ENCODE measurements around the gene TRAPPC3L. TPM values are rescaled to one million over a fixed set of nuclear protein-coding genes. Genes with fewer than 3 reads are reported as not detected.

The TRAPPC3L gene
- total RNA-seq, 1 donor from 2014 or later = 0.22 TPM

DNA sequence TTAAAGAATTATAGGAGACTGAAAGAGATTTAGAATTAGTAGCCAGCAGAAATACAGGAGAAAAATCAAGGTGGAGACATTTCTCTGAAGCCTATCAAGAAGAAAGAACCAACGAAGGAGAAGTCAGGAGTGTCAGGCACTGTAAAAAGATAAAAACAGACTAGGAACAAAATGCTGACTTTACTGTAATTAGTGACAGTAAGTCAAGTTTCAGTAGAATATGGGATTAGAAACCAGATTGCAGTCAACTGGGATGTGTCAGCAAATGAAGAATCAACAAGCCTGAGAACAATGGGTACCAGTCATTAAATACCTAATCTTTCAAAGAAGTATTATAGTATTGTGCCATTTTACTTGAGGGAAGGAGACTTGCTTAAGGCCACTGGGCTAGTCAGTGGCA, 62.7 kb downstream of the TRAPPC3L start:
- DNase-seq (ENCODE audit: low spot score) = no peak
- no peak for ATAC-seq
- intact Hi-C loops (cut with DNase I) = no loop called here

DNA sequence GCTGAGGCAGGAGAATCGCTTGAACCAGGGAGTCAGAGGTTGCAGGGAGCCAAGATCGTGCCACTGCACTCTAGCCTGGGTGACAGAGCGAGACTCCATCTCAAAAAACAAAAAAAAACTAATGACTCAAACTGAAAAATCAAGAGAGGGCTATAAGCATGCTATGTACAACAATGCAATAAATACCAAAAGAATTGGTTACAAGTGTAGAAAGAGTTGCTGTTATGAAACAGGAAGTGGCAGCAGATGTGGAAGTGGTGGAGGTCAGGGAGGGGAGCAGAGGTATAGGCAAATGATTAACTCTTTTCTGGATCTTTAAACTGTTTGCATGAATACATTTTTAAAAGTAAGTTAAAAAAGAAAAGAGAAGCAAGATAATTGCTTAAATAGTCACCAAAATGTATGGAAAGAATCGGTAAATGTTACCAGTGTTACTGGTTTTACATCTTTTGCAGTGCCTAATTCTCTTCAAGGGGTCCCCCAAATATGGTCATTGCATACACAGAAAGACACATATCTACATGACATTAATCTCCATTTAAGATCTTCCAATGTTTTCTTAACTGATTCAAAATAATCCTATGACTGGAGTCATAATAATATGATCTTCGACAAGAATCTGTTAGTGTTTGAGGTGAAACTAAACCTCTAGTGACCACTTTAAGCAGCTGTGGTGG, 69.3 kb downstream of the TRAPPC3L start:
- intact Hi-C loops (cut with DNase I) = no loop called here
- DNase-seq (ENCODE audit: low spot score) = no peak
- peak; percentile 62 for ATAC-seq

DNA sequence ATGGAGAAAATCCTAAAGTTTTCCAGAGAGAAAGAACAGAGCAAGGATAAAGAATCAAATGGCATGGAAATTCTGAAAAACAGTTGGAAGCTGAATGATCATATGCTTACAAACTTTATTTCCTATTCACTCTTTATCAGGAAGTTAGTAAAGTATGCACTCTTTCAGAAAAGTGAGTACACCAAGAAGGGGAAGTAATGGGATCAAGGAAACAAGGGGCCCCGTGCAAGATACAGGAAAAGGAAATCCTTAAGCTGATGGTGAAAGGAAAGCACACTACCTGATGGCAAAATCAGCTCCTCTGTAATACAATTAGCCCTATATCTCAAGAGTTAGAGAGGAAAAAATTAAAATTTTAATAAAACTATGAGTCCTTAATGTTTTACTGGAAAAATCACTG, 70.3 kb downstream of the TRAPPC3L start:
- DNase-seq (ENCODE audit: low spot score) (no peak), ATAC-seq (no peak)
- intact Hi-C loops (cut with DNase I) = no loop called here

GRCh38 chr6:116472706-116473105, 72.8 kb downstream of the TRAPPC3L start:
- DNase-seq (ENCODE audit: low spot score) = no peak
- intact Hi-C loops (cut with DNase I) = no loop called here
- ATAC-seq = no peak

GRCh38 chr6:116471531-116471930, 74.0 kb downstream of the TRAPPC3L start:
- DNase-seq (ENCODE audit: low spot score) (no peak), ATAC-seq (no peak)
- intact Hi-C loops (cut with DNase I) = no loop called here

- ATAC-seq (no peak), DNase-seq (ENCODE audit: low spot score) (no peak)
- intact Hi-C loops (cut with DNase I) = no loop called here
These were observed 77.2 kb downstream of the TRAPPC3L start for GRCh38 chr6:116468293-116468692.

DNA sequence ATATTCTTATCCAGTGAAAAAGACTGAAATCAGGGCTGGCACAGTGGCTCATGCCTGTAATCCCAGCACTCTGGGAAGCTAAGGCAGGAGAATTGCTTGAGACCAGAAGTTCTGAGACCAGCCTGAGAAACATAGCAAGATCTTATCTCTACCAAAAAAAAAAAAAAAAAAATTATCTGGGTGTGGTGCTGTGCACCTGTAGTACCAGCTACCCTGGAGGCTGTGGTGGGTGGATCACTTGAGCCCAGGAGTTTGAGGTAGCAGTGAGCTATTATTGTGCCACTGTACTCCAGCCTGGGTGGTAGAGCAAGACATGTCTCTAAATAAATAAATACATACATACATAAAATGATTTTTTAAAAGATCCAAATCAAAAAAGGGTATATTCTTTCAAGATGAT, 78.0 kb downstream of the TRAPPC3L start:
- DNase-seq (ENCODE audit: low spot score) (no peak), ATAC-seq (no peak)
- intact Hi-C loops (cut with DNase I) = no loop called here

GRCh38 chr6:116467096-116467495, 78.4 kb downstream of the TRAPPC3L start:
- ATAC-seq (no peak), DNase-seq (ENCODE audit: low spot score) (no peak)
- intact Hi-C loops (cut with DNase I) = no loop called here

DNA sequence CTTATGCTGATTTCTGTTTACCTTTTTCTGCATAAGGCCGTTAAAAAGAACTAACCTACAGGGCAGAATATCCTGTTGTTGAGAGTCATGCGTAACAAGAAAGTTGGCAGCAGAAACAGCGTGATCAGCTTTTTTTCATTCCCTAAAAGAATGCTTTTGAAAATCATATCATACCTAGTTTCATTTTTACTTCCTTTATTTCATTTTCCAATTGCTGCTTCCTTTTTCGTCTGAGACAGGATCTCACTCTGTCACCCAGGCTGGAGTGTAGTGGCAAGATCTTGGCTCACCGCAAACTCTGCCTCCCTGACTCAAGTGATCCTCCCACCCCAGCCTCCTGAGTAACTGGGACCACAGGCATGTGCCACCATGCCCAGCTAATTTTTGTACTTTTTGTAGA, 80.2 kb downstream of the TRAPPC3L start:
- DNase-seq (ENCODE audit: low spot score) = no peak
- intact Hi-C loops (cut with DNase I) = no loop called here
- peak; percentile 35 for ATAC-seq

DNA sequence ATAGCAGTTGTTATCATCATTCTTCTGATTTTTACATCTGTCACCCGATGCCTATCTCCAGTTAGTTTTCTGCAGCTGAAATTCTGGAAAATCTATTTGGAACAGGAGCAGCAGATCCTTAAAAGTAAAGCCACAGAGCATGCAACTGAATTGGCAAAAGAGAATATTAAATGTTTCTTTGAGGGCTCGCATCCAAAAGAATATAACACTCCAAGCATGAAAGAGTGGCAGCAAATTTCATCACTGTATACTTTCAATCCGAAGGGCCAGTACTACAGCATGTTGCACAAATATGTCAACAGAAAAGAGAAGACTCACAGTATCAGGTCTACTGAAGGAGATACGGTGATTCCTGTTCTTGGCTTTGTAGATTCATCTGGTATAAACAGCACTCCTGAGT, 82.2 kb downstream of the TRAPPC3L start:
- ATAC-seq (no peak), DNase-seq (ENCODE audit: low spot score) (no peak)
- intact Hi-C loops (cut with DNase I) = no loop called here

DNA sequence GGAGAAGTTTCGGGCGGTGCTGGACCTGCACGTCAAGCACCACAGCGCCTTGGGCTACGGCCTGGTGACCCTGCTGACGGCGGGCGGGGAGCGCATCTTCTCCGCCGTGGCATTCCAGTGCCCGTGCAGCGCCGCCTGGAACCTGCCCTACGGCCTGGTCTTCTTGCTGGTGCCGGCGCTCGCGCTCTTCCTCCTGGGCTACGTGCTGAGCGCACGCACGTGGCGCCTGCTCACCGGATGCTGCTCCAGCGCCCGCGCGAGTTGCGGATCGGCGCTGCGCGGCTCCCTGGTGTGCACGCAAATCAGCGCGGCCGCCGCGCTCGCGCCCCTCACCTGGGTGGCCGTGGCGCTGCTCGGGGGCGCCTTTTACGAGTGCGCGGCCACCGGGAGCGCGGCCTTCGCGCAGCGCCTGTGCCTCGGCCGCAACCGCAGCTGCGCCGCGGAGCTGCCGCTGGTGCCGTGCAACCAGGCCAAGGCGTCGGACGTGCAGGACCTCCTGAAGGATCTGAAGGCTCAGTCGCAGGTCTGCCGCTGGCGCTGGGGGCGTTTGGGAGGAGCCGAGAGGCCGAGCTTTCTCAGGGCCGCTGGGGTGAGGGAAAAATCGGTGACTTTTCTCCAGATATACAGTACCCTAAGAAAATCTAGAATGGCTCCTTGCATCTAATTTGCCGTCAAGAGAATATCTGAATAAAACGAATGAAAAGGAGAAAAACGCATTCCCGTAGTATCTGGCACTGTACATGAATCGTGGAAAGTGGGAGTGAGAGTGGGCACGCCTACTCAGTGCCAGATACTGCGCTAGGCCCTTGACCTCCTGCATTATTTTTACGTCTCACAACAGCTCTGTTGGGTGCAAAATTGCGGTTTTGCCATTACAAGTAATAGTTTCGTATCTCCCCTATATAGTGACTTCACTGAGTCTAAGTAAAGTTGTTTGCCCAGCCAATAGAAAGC, 83.3 kb downstream of the TRAPPC3L start:
- intact Hi-C loops (cut with DNase I) = no loop called here
- peak; percentile 65 for DNase-seq (ENCODE audit: low spot score)
- peak; percentile 82 for ATAC-seq

DNA sequence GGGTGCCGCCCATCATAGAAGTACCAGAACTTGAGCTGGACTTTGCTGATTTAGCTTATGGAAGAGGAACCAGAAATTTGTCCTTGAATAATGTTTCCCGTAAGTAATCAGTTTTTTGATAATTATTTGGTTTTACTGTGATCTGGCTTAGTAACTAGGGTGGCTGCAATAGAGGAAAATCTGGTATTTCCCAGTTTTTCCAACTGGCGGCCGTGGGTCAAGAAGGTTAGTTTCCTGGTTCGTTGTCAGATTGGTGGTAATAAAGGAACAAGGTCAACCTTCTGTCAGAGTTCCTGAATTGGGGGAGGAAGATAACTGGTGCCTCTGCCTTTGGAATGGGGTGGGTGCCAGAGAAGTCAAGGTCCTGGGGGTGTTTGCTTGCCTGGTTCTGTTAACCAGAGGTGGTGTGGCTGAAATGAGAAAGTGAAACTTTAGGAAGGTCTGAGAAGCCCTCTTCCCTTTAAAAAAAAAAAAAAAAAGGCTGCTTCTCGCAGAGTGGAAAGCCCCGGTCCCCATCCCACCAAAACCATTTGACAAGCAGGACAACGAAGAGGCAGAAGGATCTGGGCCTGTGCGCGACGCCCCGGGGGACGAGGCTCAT, 84.1 kb downstream of the TRAPPC3L start, which contains the start of gene CALHM6:
Gene CALHM6, plus strand, starts transcription at position 45 of the 601 bp plus-strand sequence. Its CDS starts 555 bp downstream, at position 600.
- no peak for DNase-seq (ENCODE audit: low spot score)

DNA sequence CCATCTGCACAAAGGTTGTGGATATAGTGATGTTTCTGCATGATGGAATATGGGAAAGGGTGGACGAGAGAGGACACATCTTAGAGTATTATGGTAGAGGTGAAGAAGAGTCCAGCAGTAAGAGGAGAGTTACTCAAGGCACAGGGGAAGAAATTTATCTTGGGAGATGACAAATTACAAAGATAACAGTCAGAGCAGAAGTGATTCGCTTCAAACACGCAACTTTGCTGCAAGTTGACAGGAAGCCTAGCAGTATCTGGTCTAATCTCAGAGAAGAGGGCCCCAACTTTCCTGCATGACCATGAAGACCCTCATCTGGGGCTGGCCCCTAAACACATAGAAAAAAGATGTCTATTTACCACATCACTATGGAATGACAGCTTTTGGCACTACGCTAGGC, 85.6 kb downstream of the TRAPPC3L start:
- ATAC-seq (no peak), DNase-seq (ENCODE audit: low spot score) (no peak)
- intact Hi-C loops (cut with DNase I) = no loop called here

More for the DNA sequence above, 84.1 kb downstream of the TRAPPC3L start, which contains the start of gene CALHM6:
- peak; percentile 29 for ATAC-seq
- intact Hi-C loops (cut with DNase I) = no loop called here

DNA sequence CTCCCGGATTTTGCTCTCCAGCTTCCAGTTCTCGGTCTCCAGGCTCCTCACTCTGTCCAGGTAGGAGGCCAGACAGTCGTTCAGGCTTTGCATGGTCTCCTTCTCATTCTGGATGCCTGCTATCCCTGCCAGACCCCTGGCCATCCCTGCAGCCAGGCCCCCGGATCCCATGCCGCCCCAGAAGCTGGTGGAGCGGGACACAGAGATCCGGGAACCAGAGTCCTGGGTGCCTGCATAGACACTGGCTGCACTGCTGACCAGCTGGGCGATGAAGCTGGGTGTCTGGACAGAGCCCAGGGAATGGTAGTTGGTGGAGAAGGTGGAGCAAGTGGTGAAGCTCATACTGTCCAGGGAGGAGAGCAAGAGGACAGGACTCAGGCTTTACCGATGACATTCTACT, 87.2 kb downstream of the TRAPPC3L start:
- no peak for ATAC-seq
- no peak for DNase-seq (ENCODE audit: low spot score)
- intact Hi-C loops (cut with DNase I) = no loop called here

DNA sequence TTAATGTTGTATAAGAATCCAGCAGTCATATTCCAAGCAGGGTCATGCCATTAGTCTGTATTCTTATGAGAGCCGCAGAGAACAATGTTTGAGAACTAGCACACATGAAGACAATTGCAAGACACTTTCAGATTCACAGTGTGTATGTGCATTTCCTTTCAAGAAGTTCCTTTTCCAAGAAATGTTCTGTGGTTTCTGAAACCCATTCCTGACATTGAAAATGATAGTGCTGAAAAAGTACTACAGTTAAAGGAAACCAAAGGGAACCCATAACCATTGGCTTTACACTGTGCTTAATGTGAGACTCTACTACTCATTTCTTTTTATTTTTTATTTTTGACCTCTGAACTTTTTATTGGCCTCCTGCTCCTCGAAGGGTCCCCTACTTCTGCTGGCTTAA, 88.6 kb downstream of the TRAPPC3L start:
- DNase-seq (ENCODE audit: low spot score) (no peak), ATAC-seq (no peak)
- intact Hi-C loops (cut with DNase I) = no loop called here

GRCh38 chr6:116456106-116456505, 89.4 kb downstream of the TRAPPC3L start:
- intact Hi-C loops (cut with DNase I) = no loop called here
- DNase-seq (ENCODE audit: low spot score) = no peak
- no peak for ATAC-seq

DNA sequence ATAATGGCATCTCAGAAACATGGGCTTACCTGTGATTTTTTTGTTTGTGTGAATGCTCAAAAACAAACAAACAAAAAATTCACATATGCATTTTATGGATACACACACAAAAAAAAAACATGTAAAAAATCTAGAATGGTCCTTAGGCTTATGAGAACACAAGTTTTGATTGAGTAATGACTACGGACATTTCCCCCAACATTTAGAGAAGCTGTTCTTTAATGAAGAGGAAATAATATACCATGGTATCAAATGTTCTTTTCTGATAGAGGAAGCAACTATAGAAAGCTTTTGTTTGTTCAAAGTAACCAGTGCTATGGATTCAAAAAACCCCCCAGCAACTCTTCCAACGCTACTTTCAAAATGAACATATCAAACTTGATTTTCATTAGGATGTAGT, 93.0 kb downstream of the TRAPPC3L start:
- ATAC-seq (no peak), DNase-seq (ENCODE audit: low spot score) (no peak)
- intact Hi-C loops (cut with DNase I) = no loop called here

DNA sequence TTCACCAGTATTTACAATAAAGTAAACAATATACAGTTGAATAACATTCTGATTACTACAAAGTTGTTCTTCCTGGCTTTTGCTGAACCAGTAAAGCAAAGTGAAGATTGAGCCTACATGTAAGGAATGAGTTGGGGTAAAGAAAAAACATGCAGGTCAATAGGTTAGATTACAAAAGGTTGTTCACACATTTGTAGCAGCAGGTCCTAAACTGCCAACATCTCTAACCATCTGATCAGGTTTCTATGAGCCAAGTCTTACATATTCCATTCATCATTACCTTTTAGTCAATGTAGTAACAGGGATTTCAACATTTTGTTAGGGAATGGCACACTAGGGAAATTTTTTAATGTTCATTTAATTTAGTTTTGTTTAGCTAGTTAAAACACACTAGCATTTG, 93.6 kb downstream of the TRAPPC3L start:
- DNase-seq (ENCODE audit: low spot score) (no peak), ATAC-seq (no peak)
- intact Hi-C loops (cut with DNase I) = no loop called here

GRCh38 chr6:116450769-116451740, 94.4 kb downstream of the TRAPPC3L start:
- no peak for DNase-seq (ENCODE audit: low spot score)
- ATAC-seq = no peak
- intact Hi-C loops (cut with DNase I) = no loop called here

Data from sciatic nerve (tissue), 2 donors.